H1 (cell line): ENCODE data around the gene BMX. TPM values are rescaled to one million over a fixed set of nuclear protein-coding genes. Genes with fewer than 3 reads are reported as not detected.

ENCODE experiments used
- CTCF ChIA-PET: fragments of 300-600 bp; sonication (Branson Sonifier 250); formaldehyde crosslinking; loops from one replicate; lab custom pipeline; 2021; ENCODE audit not compliant: partially characterized antibody; lab: Charles Lee
- POLR2A ChIA-PET: fragments of 300-600 bp; sonication (Branson Sonifier 250); formaldehyde crosslinking; loops from one replicate; lab custom pipeline; 2021; ENCODE audit warnings: inconsistent platforms; ENCODE audit not compliant: partially characterized antibody; lab: Charles Lee
- DNase-seq, 2 experiments: peaks; one replicate each; pipeline versions ENCODE4 v3.0.0 to v3.0.0-alpha.2; 2010 to 2022; ENCODE audit warnings: low spot score in 2 of 2, low read depth in 1 of 2, mixed read lengths in 1 of 2
- FAIRE-seq: peaks from 2 replicates; lab custom pipeline; 2011; peaks lifted over from hg19 to GRCh38; lab: Jason Lieb, UNC
- H2AFZ ChIP-seq: 2 replicates; pipeline ENCODE4 v1.8.1; 2012; ENCODE audit warnings: low read length, inconsistent platforms
- H2AK5ac ChIP-seq: 2 replicates; pipeline ENCODE4 v1.6.1; 2013; ENCODE audit warnings: low read depth, low read length
- H2BK120ac ChIP-seq: replicated peaks from 2 replicates; pipeline ENCODE3; 2013; ENCODE audit warnings: low read depth, low read length, inconsistent platforms
- H2BK12ac ChIP-seq: 2 replicates; pipeline ENCODE4 v1.6.1; 2013; ENCODE audit warnings: low read depth, low read length
- H2BK15ac ChIP-seq: 2 replicates; pipeline ENCODE4 v1.6.1; 2013; ENCODE audit warnings: low read length
- H2BK20ac ChIP-seq: 2 replicates; pipeline ENCODE4 v1.6.1; 2013; ENCODE audit warnings: low read length
- H2BK5ac ChIP-seq: 2 replicates; pipeline ENCODE4 v1.6.1; 2013; ENCODE audit warnings: low read depth, low read length
- H3K14ac ChIP-seq: 2 replicates; pipeline ENCODE4 v1.6.1; 2013; ENCODE audit warnings: inconsistent platforms; ENCODE audit not compliant: insufficient read length
- H3K18ac ChIP-seq: 2 replicates; pipeline ENCODE4 v1.6.1; 2013; ENCODE audit warnings: low read length; ENCODE audit errors: extremely low read depth
- H3K23ac ChIP-seq: 2 replicates; pipeline ENCODE4 v1.6.1; 2013; ENCODE audit warnings: inconsistent platforms; ENCODE audit not compliant: insufficient read length
- H3K23me2 ChIP-seq: 2 replicates; pipeline ENCODE4 v1.6.1; 2013; ENCODE audit warnings: low read depth, low read length
- H3K27ac ChIP-seq: 2 replicates; pipeline ENCODE4 v1.6.1; 2011; ENCODE audit warnings: low read depth, low read length, inconsistent platforms
- H3K27me3 ChIP-seq, 4 experiments: replicated peaks in 1 of 4; 1 replicate in 1 of 4; 2 replicates in 3 of 4; pipeline versions ENCODE4 v1.6.1 to v1.8.1; 2011 to 2013; ENCODE audit warnings: low read length in 3 of 4, mild to moderate bottlenecking in 3 of 4, inconsistent platforms in 2 of 4, mixed read lengths in 2 of 4, moderate library complexity in 1 of 4; ENCODE audit not compliant: control insufficient read depth in 3 of 4, insufficient read depth in 3 of 4; ENCODE audit errors: extremely low read depth in 1 of 4
- H3K36me3 ChIP-seq, 4 experiments: 2 replicates each; pipeline versions ENCODE4 v1.6.1 to v1.8.1; 2011 to 2013; ENCODE audit warnings: mild to moderate bottlenecking in 4 of 4, low read length in 3 of 4, moderate library complexity in 2 of 4, control low read depth in 1 of 4, inconsistent platforms in 1 of 4; ENCODE audit not compliant: insufficient read depth in 4 of 4, control insufficient read depth in 2 of 4
- H3K4ac ChIP-seq: replicated peaks from 2 replicates; pipeline ENCODE3; 2013; ENCODE audit warnings: low read length, low read depth, mixed read lengths, inconsistent platforms; ENCODE audit not compliant: insufficient read length
- H3K4me1 ChIP-seq, 4 experiments: replicated peaks in 1 of 4; 1 replicate in 1 of 4; 2 replicates in 3 of 4; pipeline versions ENCODE4 v1.6.1 to v1.8.1; 2011 to 2013; ENCODE audit warnings: low read length in 3 of 4, inconsistent platforms in 2 of 4, mixed read lengths in 1 of 4; ENCODE audit not compliant: insufficient read depth in 4 of 4, control insufficient read depth in 3 of 4
- H3K4me2 ChIP-seq, 2 experiments: 2 replicates each; pipeline versions ENCODE4 v1.6.1 to v1.8.1; 2011 to 2013; ENCODE audit warnings: low read depth in 2 of 2, low read length in 2 of 2, control low read depth in 1 of 2, inconsistent platforms in 1 of 2, mild to moderate bottlenecking in 1 of 2; ENCODE audit not compliant: insufficient read depth in 1 of 2
- H3K4me3 ChIP-seq, 4 experiments: fragments of 200-600, 300-600 bp in 1 of 4; sonication (generic), shearing (Covaris generic), sonication (Bioruptor Twin) in 1 of 4; 2 replicates each; pipeline versions ENCODE4 v1.5.1 to v1.8.1; 2011 to 2016; ENCODE audit warnings: low read length in 4 of 4, low read depth in 3 of 4, control low read depth in 2 of 4, inconsistent platforms in 2 of 4, mild to moderate bottlenecking in 2 of 4, mixed read lengths in 1 of 4, moderate library complexity in 1 of 4; ENCODE audit not compliant: insufficient read depth in 2 of 4; ENCODE audit errors: extremely low read depth in 1 of 4
- H3K56ac ChIP-seq: replicated peaks from 2 replicates; pipeline ENCODE3; 2013; ENCODE audit warnings: low read depth, mild to moderate bottlenecking, mixed read lengths, low read length, inconsistent platforms; ENCODE audit not compliant: insufficient read length
- H3K79me1 ChIP-seq: 2 replicates; pipeline ENCODE4 v1.6.1; 2013; ENCODE audit warnings: low read depth, low read length, control low read depth
- H3K79me2 ChIP-seq, 2 experiments: 2 replicates each; pipeline versions ENCODE4 v1.6.1 to v1.8.1; 2012 to 2013; ENCODE audit warnings: low read length in 2 of 2, mild to moderate bottlenecking in 2 of 2, inconsistent platforms in 1 of 2; ENCODE audit not compliant: insufficient read depth in 2 of 2, control insufficient read depth in 1 of 2
- H3K9ac ChIP-seq, 4 experiments: replicated peaks in 1 of 4; 1 replicate in 1 of 4; 2 replicates in 3 of 4; pipeline versions ENCODE4 v1.6.1 to v1.8.1; 2011 to 2013; ENCODE audit warnings: low read depth in 3 of 4, low read length in 3 of 4, control low read depth in 2 of 4, mild to moderate bottlenecking in 2 of 4, moderate library complexity in 2 of 4, inconsistent platforms in 1 of 4; ENCODE audit errors: extremely low read depth in 1 of 4
- H3K9me3 ChIP-seq, 2 experiments: 2 replicates each; pipeline versions ENCODE4 v1.6.1 to v1.8.1; 2012 to 2013; ENCODE audit warnings: mild to moderate bottlenecking in 2 of 2, moderate library complexity in 2 of 2, control low read depth in 1 of 2, inconsistent platforms in 1 of 2, low read depth in 1 of 2, low read length in 1 of 2, mixed read lengths in 1 of 2; ENCODE audit not compliant: insufficient read depth in 2 of 2
- H4K20me1 ChIP-seq, 2 experiments: replicated peaks in 1 of 2; 2 replicates each; pipeline versions ENCODE3 to v1.8.1; 2011 to 2013; ENCODE audit warnings: inconsistent platforms in 2 of 2, low read length in 2 of 2, mild to moderate bottlenecking in 1 of 2; ENCODE audit not compliant: insufficient read depth in 2 of 2, control insufficient read depth in 1 of 2
- H4K5ac ChIP-seq: 2 replicates; pipeline ENCODE4 v1.6.1; 2013; ENCODE audit warnings: low read length, low read depth, mixed read lengths, inconsistent platforms; ENCODE audit not compliant: insufficient read length
- H4K8ac ChIP-seq: 2 replicates; pipeline ENCODE4 v1.8.0; 2013; ENCODE audit warnings: mild to moderate bottlenecking, moderate library complexity, low read length, inconsistent platforms; ENCODE audit not compliant: insufficient read depth; ENCODE audit errors: extremely low read depth
- H4K91ac ChIP-seq: replicated peaks from 2 replicates; pipeline ENCODE3; 2013; ENCODE audit warnings: low read length, mixed read lengths, inconsistent platforms; ENCODE audit not compliant: insufficient read length
- ATF2 ChIP-seq: IDR thresholded peaks from 2 replicates; pipeline ENCODE4 v1.6.1; 2012; ENCODE audit warnings: low read length, inconsistent platforms
- CTBP2 ChIP-seq: IDR thresholded peaks from 2 replicates; pipeline ENCODE4 v1.7.0; 2011; ENCODE audit warnings: borderline replicate concordance, mild to moderate bottlenecking, moderate library complexity, mixed read lengths, low read length; ENCODE audit not compliant: insufficient read depth, insufficient read length
- EP300 ChIP-seq, 2 experiments: IDR thresholded peaks; 1 replicate in 1 of 2; 2 replicates in 1 of 2; pipeline ENCODE4 v1.6.1; 2011 to 2012; ENCODE audit warnings: low read depth in 2 of 2, low read length in 2 of 2, mild to moderate bottlenecking in 2 of 2, borderline replicate concordance in 1 of 2, inconsistent platforms in 1 of 2, moderate library complexity in 1 of 2
- GTF2F1 ChIP-seq: IDR thresholded peaks from 2 replicates; pipeline ENCODE4 v1.6.1; 2012; ENCODE audit warnings: low read depth, low read length, improper control_type of control experiment, borderline replicate concordance
- PHF8 ChIP-seq: fragments of 200-600 bp; sonication (generic); conservative IDR thresholded peaks from 2 replicates; pipeline ENCODE4 v1.7.1; 2012; ENCODE audit warnings: low read depth, mild to moderate bottlenecking, inconsistent platforms, low read length, moderate library complexity
- RBBP5 ChIP-seq: IDR thresholded peaks from 2 replicates; pipeline ENCODE4 v1.7.1; 2012; ENCODE audit warnings: low read depth, mild to moderate bottlenecking, inconsistent platforms, low read length, moderate library complexity, borderline replicate concordance
- RFX5 ChIP-seq: IDR thresholded peaks from 2 replicates; pipeline ENCODE4 v1.6.1; 2011; ENCODE audit warnings: low read depth, low read length, improper control_type of control experiment, borderline replicate concordance
- RXRA ChIP-seq: IDR thresholded peaks from 2 replicates; pipeline ENCODE4 v1.6.1; 2011; ENCODE audit warnings: low read depth, mild to moderate bottlenecking, low read length, moderate library complexity; ENCODE audit not compliant: insufficient read depth
- TAF1 ChIP-seq: IDR thresholded peaks from 2 replicates; pipeline ENCODE4 v1.6.1; 2011; ENCODE audit warnings: mild to moderate bottlenecking, low read depth, low read length
- TCF12 ChIP-seq: IDR thresholded peaks from 2 replicates; pipeline ENCODE4 v1.6.1; 2011; ENCODE audit warnings: low read depth, mild to moderate bottlenecking, low read length
- WGBS, 2 experiments: shearing (Covaris generic) in 1 of 2; methylation state at CpG; one replicate each; pipeline versions ENCODE4 v1.1.6 to v1.1.7; 2013 to 2015; ENCODE audit warnings: low lambda C conversion rate in 2 of 2, mixed read lengths in 2 of 2, inconsistent platforms in 1 of 2, low coverage in 1 of 2, missing lambda C conversion rate in 1 of 2; ENCODE audit not compliant: insufficient replicate concordance in 2 of 2, insufficient coverage in 1 of 2, insufficient read length in 1 of 2; ENCODE audit errors: extremely low coverage in 1 of 2, missing lambda C conversion rate in 1 of 2; 5-methylcytosine and 5-hydroxymethylcytosine counted together
- polyA plus RNA-seq, 7 experiments: library from polyadenylated mRNA; depleted of rRNA in 3 of 7; stranded (reverse) in 5 of 7; unstranded in 2 of 7; fragments of >200 nt in 5 of 7; fragments of 200-250 nt in 2 of 7; gene quantifications; 1 replicate in 5 of 7; 2 replicates in 1 of 7; 4 replicates in 1 of 7; pipeline versions ENCODE4 v1.2.1 to v1.2.3, GENCODE V29; 2011 to 2013; ENCODE audit warnings: missing spikeins in 2 of 7, mixed read lengths in 2 of 7
- total RNA-seq: library from RNA; stranded (reverse); fragmentation: NEBNext Ultra II Directional; extraction: Animal tissue kit (Norgen Biotek cat#: 25700); gene quantifications from 2 replicates; pipeline ENCODE4 v1.2.1, GENCODE V29; 2021
- TF ChIP-seq, protein P1 (sequence below): IDR thresholded peaks from 2 replicates; pipeline ENCODE4 v1.6.1; 2011; ENCODE audit warnings: low read length, improper control_type of control experiment

BMX gene
- total and polyA plus RNA-seq, 2 of the 8 experiments (the other 6 are each of a cell fraction or from before 2014, with no cell fraction given): not detected

- no peak overlapping the region for H2BK5ac ChIP-seq
- H2AFZ ChIP-seq: no peak overlapping the region; the same call in 1 of the 2 replicates
- H2BK15ac ChIP-seq: no peak overlapping the region
- CTCF ChIA-PET: interaction anchor here (1.5 kb wide), 1 partner anchor 45 kb away, joined by 3 read pairs; no protein-coding TSS in a partner anchor
- H3K4me3 ChIP-seq: no peak overlapping the region
- H3K4me1 ChIP-seq: no peaks in the 10 kb centered on the region
- H3K4ac ChIP-seq: no peak overlapping the region
- H3K14ac ChIP-seq: no peak overlapping the region
- H4K5ac ChIP-seq: no peak overlapping the region
- 84% methylated on average over 6 of the region's 6 CpGs; no CpG with 5 or more reads in 1 of the 2 experiments for WGBS, 2 experiments
- POLR2A ChIA-PET: no interaction called here
- no peaks in the 10 kb centered on the region for H3K9me3 ChIP-seq
- H4K8ac ChIP-seq: no peak overlapping the region
- peak; percentile 74 for FAIRE-seq
- H3K27ac ChIP-seq: no peak overlapping the region
- no peak overlapping the region for H4K91ac ChIP-seq
- no peak for DNase-seq
- no peaks in the 10 kb centered on the region for H3K79me2 ChIP-seq
- no peaks in the 10 kb centered on the region for H3K36me3 ChIP-seq
- H3K4me2 ChIP-seq: no peak overlapping the region
- no peak overlapping the region for H3K23ac ChIP-seq
- no peaks in the 10 kb centered on the region for H3K23me2 ChIP-seq
- H3K18ac ChIP-seq: no peak overlapping the region
- no peaks in the 10 kb centered on the region for H3K79me1 ChIP-seq
- H2AK5ac ChIP-seq: no peak overlapping the region
- no peak overlapping the region for H3K56ac ChIP-seq
- H2BK120ac ChIP-seq: no peak overlapping the region
- no peak overlapping the region for H3K9ac ChIP-seq
- no peaks in the 10 kb centered on the region for H3K27me3 ChIP-seq
- no peaks in the 10 kb centered on the region for H4K20me1 ChIP-seq
- H2BK12ac ChIP-seq: no peak overlapping the region
- H2BK20ac ChIP-seq: no peak overlapping the region
- TF ChIP-seq CTBP2 (no peak), RFX5 (no peak), TCF12 (no peak), PHF8 (no peak), TAF1 (no peak), ATF2 (no peak), RBBP5 (no peak), EP300 (IDR thresholded peaks at IDR 0.05; ENCODE audit: borderline replicate concordance in 1 of 2, low read depth in 2 of 2, low read length in 2 of 2) (no peak), RXRA (no peak), GTF2F1 (no peak)
- TF ChIP-seq, protein P1, sequence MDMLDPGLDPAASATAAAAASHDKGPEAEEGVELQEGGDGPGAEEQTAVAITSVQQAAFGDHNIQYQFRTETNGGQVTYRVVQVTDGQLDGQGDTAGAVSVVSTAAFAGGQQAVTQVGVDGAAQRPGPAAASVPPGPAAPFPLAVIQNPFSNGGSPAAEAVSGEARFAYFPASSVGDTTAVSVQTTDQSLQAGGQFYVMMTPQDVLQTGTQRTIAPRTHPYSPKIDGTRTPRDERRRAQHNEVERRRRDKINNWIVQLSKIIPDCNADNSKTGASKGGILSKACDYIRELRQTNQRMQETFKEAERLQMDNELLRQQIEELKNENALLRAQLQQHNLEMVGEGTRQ: no peak
Observed at GRCh38 chrX:15515931-15516330, 15.3 kb downstream of the BMX start.
